ENCODE results near the gene RBM4B.

The RBM4B gene

DNA sequence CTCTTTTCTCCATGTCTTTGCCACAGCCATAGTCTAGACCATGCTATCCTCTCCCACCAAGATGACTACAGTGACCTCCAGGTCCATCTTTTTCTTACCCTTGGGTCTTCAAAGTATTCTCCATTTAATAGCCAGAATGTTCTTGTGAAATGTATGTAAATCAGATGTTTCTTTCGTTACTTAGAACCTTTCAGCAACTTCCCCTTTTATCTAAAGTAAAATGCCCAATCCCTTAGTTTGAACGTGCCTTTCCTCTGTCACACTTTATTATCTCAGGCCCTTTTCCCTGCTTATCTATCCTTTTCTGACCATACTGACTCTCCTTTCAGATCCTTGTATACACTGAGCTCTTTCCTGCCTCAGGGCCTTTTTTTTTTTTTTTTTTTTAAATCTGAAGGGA is 17.9 kb downstream of the RBM4B start (continued):
- TF ChIP-seq RARB (CRISPR knock-in tag; IDR thresholded peaks at IDR 0.05), result no peak
- TF ChIP-seq OSR1 (CRISPR knock-in tag; IDR thresholded peaks at IDR 0.05), result no peak
- TF ChIP-seq SNAI2 (CRISPR knock-in tag; IDR thresholded peaks at IDR 0.05), result no peak
- no peak for TF ChIP-seq ZNF565 (CRISPR knock-in tag; conservative IDR thresholded peaks at IDR 0.05; ENCODE audit: low read depth)

- TF ChIP-seq ZFP3 (CRISPR knock-in tag; IDR thresholded peaks at IDR 0.05), result no peak
- no peak for TF ChIP-seq POU6F1 (CRISPR knock-in tag; IDR thresholded peaks at IDR 0.05; ENCODE audit: borderline replicate concordance, low read depth)
- TF ChIP-seq ARNTL (CRISPR knock-in tag; IDR thresholded peaks at IDR 0.05; ENCODE audit: borderline replicate concordance, low read depth), result no peak
- no peak for TF ChIP-seq TSHZ2 (CRISPR knock-in tag; IDR thresholded peaks at IDR 0.05)
- TF ChIP-seq GLIS3 (CRISPR knock-in tag; IDR thresholded peaks at IDR 0.05), result no peak
- TF ChIP-seq, protein P1, sequence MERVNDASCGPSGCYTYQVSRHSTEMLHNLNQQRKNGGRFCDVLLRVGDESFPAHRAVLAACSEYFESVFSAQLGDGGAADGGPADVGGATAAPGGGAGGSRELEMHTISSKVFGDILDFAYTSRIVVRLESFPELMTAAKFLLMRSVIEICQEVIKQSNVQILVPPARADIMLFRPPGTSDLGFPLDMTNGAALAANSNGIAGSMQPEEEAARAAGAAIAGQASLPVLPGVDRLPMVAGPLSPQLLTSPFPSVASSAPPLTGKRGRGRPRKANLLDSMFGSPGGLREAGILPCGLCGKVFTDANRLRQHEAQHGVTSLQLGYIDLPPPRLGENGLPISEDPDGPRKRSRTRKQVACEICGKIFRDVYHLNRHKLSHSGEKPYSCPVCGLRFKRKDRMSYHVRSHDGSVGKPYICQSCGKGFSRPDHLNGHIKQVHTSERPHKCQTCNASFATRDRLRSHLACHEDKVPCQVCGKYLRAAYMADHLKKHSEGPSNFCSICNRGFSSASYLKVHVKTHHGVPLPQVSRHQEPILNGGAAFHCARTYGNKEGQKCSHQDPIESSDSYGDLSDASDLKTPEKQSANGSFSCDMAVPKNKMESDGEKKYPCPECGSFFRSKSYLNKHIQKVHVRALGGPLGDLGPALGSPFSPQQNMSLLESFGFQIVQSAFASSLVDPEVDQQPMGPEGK (CRISPR knock-in tag; IDR thresholded peaks at IDR 0.05; ENCODE audit: borderline replicate concordance), result no peak
- TF ChIP-seq, protein P2, sequence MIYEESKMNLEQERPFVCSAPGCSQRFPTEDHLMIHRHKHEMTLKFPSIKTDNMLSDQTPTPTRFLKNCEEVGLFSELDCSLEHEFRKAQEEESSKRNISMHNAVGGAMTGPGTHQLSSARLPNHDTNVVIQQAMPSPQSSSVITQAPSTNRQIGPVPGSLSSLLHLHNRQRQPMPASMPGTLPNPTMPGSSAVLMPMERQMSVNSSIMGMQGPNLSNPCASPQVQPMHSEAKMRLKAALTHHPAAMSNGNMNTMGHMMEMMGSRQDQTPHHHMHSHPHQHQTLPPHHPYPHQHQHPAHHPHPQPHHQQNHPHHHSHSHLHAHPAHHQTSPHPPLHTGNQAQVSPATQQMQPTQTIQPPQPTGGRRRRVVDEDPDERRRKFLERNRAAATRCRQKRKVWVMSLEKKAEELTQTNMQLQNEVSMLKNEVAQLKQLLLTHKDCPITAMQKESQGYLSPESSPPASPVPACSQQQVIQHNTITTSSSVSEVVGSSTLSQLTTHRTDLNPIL (CRISPR knock-in tag; IDR thresholded peaks at IDR 0.05; ENCODE audit: low read depth), result no peak
- TF ChIP-seq ESRRG (CRISPR knock-in tag; IDR thresholded peaks at IDR 0.05), result no peak
- no peak for TF ChIP-seq RARB (CRISPR knock-in tag; IDR thresholded peaks at IDR 0.05)
- no peak for TF ChIP-seq ZNF565 (CRISPR knock-in tag; conservative IDR thresholded peaks at IDR 0.05; ENCODE audit: low read depth)
- TF ChIP-seq TOX (CRISPR knock-in tag; IDR thresholded peaks at IDR 0.05; ENCODE audit: borderline replicate concordance), result no peak
- TF ChIP-seq ZNF70 (CRISPR knock-in tag; IDR thresholded peaks at IDR 0.05), result no peak
- no peak for TF ChIP-seq PPARA (CRISPR knock-in tag; IDR thresholded peaks at IDR 0.05; ENCODE audit: borderline replicate concordance)
- TF ChIP-seq TCF4 (CRISPR knock-in tag; IDR thresholded peaks at IDR 0.05; ENCODE audit: borderline replicate concordance), result no peak
- TF ChIP-seq OSR1 (CRISPR knock-in tag; IDR thresholded peaks at IDR 0.05), result no peak
- no peak for ATAC-seq
Measured at GRCh38 chr11:66653123-66653522, 24.6 kb downstream of the RBM4B start.

GRCh38 chr11:66652651-66653050 is 25.0 kb downstream of the RBM4B start:
- no peak; the same call in 2 of the 3 replicates for ATAC-seq
- TF ChIP-seq PPARA (CRISPR knock-in tag; IDR thresholded peaks at IDR 0.05; ENCODE audit: borderline replicate concordance) (no peak), TCF4 (CRISPR knock-in tag; IDR thresholded peaks at IDR 0.05; ENCODE audit: borderline replicate concordance) (no peak), TOX (CRISPR knock-in tag; IDR thresholded peaks at IDR 0.05; ENCODE audit: borderline replicate concordance) (no peak), ZNF70 (CRISPR knock-in tag; IDR thresholded peaks at IDR 0.05) (no peak), ARNTL (CRISPR knock-in tag; IDR thresholded peaks at IDR 0.05; ENCODE audit: borderline replicate concordance, low read depth) (no peak), SNAI2 (CRISPR knock-in tag; IDR thresholded peaks at IDR 0.05) (no peak)

DNA sequence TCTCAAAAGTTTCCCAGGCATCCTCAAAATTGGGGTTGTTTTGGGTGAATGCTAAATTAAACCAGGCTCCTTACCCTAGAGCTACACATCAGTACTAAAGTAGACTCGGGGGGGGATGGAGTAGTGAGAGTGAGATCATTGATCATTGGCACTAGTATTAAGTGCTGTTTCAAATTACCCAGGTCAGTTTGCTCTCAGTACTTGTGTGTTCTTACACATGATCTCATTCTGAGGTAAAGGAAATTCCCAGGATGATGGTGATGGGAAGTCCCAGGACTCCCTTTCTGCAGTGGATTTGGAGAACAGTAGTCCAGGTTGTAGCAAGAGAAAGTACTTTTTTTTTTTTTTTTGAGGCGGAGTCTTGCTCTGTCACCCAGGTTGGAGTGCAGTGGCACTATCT is 26.7 kb downstream of the RBM4B start:
- ATAC-seq, result peak; percentile 9; the same call in 1 of the 3 replicates
- no peak for TF ChIP-seq POU6F1 (CRISPR knock-in tag; IDR thresholded peaks at IDR 0.05; ENCODE audit: borderline replicate concordance, low read depth)
- no peak for TF ChIP-seq ESRRG (CRISPR knock-in tag; IDR thresholded peaks at IDR 0.05)
- TF ChIP-seq SNAI2 (CRISPR knock-in tag; IDR thresholded peaks at IDR 0.05), result no peak
- no peak for TF ChIP-seq ZNF565 (CRISPR knock-in tag; conservative IDR thresholded peaks at IDR 0.05; ENCODE audit: low read depth)
- no peak for TF ChIP-seq ZC3H10 (CRISPR knock-in tag; IDR thresholded peaks at IDR 0.05)
- no peak for TF ChIP-seq CSDC2 (CRISPR knock-in tag; IDR thresholded peaks at IDR 0.05)
- TF ChIP-seq, protein P3, sequence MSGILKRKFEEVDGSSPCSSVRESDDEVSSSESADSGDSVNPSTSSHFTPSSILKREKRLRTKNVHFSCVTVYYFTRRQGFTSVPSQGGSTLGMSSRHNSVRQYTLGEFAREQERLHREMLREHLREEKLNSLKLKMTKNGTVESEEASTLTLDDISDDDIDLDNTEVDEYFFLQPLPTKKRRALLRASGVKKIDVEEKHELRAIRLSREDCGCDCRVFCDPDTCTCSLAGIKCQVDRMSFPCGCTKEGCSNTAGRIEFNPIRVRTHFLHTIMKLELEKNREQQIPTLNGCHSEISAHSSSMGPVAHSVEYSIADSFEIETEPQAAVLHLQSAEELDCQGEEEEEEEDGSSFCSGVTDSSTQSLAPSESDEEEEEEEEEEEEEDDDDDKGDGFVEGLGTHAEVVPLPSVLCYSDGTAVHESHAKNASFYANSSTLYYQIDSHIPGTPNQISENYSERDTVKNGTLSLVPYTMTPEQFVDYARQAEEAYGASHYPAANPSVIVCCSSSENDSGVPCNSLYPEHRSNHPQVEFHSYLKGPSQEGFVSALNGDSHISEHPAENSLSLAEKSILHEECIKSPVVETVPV (CRISPR knock-in tag; IDR thresholded peaks at IDR 0.05), result no peak
- no peak for TF ChIP-seq ISL1 (CRISPR knock-in tag; IDR thresholded peaks at IDR 0.05)
- TF ChIP-seq OSR1 (CRISPR knock-in tag; IDR thresholded peaks at IDR 0.05), result no peak
- TF ChIP-seq ZNF70 (CRISPR knock-in tag; IDR thresholded peaks at IDR 0.05), result no peak
- TF ChIP-seq ZFP3 (CRISPR knock-in tag; IDR thresholded peaks at IDR 0.05), result no peak
- TF ChIP-seq PPARA (CRISPR knock-in tag; IDR thresholded peaks at IDR 0.05; ENCODE audit: borderline replicate concordance), result no peak
- TF ChIP-seq TSHZ2 (CRISPR knock-in tag; IDR thresholded peaks at IDR 0.05), result no peak

All from SK-N-SH treated with all-trans-retinoic acid at 6 μM for 48 hours (cell line).